ENCODE measurements around the gene FAM111B. TPM values are rescaled to one million over a fixed set of nuclear protein-coding genes. Genes with fewer than 3 reads are reported as not detected.
"Not testable (repeated sequence)": the region's sequence is repeated elsewhere in the genome, so short reads cannot be mapped to it uniquely, and the experiment has no call there.

FAM111B gene
- total RNA-seq, 1 donor from 2014 or later, result 54.9 TPM

DNA sequence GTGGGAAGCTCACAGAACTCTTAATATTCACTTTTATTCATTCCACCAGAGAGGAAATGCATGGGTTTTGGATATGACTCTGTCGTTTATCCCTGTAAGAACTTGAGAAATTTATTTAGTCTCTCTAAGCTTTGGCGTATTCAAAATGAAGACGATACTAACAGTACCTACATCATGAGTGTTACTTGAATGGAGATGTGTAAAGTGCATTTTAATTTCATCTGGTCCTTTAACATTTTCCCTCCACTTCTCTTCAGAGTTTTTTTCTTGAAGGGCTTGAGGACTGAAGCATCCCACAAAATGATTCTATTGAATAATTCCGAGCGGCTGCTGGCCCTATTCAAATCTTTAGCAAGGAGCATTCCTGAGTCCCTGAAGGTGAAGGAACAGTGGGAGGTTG lies 21.0 kb upstream of the FAM111B start, which contains the start of gene GLYATL1B:
TSS of gene GLYATL1B (plus strand) at position 301 of the 400 bp plus-strand sequence. CDS start at position 301, 0 bp downstream.
- H3K4me1 Mint-ChIP-seq (ENCODE audit: low read depth); intact Hi-C loops (cut with micrococcal nuclease); H3K9me3 Mint-ChIP-seq; H3K4me3 Mint-ChIP-seq; H3K36me3 Mint-ChIP-seq (ENCODE audit: low read depth); H3K27ac Mint-ChIP-seq; DNase-seq (ENCODE audit: low spot score): not testable (repeated sequence)
- peaks cover 19% of the 10 kb centered on the region for H3K27me3 Mint-ChIP-seq (ENCODE audit: insufficient read depth)

DNA sequence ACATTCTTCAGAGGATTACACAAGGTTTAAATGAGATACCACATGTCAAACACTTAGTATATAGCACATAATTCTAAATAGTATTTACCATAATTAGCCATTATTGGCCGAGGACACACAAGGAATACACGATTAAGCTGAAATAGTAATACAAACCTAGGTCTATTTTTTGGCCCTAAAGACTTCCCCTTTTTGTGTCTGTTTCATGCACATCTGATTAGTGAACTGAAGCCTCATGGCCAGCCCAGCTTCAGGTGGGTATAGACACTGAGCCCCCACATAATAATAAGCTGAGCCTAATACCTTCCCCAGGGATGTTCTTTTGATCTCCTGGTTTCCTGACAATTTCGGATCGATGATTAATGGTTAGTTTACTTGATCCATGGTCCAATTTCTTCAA lies 18.9 kb upstream of the FAM111B start:
- Mint-ChIP-seq H3K27me3 (ENCODE audit: insufficient read depth) (peaks cover 20% of the 10 kb centered on the region), H3K9me3 (no peaks in the 10 kb centered on the region), H3K36me3 (ENCODE audit: low read depth) (no peaks in the 10 kb centered on the region), H3K27ac (no peak overlapping the region), H3K4me1 (ENCODE audit: low read depth) (no peaks in the 10 kb centered on the region), H3K4me3 (no peak overlapping the region)
- no peak for DNase-seq (ENCODE audit: low spot score)
- intact Hi-C loops (cut with micrococcal nuclease), result no loop called here

DNA sequence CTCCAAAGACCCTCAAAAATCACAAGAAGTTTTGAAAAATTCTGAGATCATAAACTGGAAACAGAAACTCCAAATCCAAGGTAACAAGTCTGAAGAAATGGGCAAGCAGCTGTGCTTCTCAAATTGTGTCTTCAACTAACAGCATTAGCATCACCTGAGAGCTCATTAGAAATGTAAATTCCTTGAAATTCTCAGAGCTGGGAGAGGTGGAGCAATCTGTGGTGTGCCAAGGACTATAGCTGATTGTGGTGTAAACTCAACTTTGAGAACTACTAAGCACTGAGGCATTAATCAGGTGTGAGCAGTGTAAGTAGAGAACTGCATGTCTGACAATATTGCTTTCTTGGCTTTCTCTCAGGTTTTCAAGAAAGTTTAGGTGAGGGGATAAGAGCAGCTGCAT lies 13.5 kb upstream of the FAM111B start:
- H3K4me1 Mint-ChIP-seq (ENCODE audit: low read depth); H3K9me3 Mint-ChIP-seq; intact Hi-C loops (cut with micrococcal nuclease); H3K36me3 Mint-ChIP-seq (ENCODE audit: low read depth); H3K4me3 Mint-ChIP-seq; H3K27ac Mint-ChIP-seq; DNase-seq (ENCODE audit: low spot score): not testable (repeated sequence)
- peaks cover 25% of the 10 kb centered on the region for H3K27me3 Mint-ChIP-seq (ENCODE audit: insufficient read depth)

DNA sequence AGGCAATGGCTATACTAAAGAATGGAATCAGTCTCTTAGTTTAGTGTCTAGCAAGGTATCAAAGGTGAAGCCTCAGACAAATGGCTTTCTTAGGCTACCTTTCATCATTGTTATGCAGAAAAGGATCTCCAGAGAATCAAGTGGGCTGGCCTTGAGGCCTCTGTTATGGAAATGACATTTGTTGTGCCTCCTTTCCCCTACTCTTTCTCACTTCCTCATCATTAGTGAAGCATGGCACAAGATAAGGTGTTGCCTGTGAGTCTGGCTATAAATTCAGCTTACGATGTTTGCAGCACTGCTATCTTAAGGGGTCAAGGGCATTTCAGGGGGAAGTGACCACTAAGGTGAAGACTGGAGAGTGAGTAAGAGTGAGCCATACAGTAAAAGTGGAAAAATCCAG lies 11.8 kb upstream of the FAM111B start:
- H3K36me3 Mint-ChIP-seq (ENCODE audit: low read depth); H3K27ac Mint-ChIP-seq; H3K9me3 Mint-ChIP-seq; DNase-seq (ENCODE audit: low spot score); intact Hi-C loops (cut with micrococcal nuclease); H3K4me3 Mint-ChIP-seq: not testable (repeated sequence)
- Mint-ChIP-seq H3K27me3 (ENCODE audit: insufficient read depth) (peaks cover 30% of the 10 kb centered on the region), H3K4me1 (ENCODE audit: low read depth) (peaks cover 10% of the 10 kb centered on the region)

DNA sequence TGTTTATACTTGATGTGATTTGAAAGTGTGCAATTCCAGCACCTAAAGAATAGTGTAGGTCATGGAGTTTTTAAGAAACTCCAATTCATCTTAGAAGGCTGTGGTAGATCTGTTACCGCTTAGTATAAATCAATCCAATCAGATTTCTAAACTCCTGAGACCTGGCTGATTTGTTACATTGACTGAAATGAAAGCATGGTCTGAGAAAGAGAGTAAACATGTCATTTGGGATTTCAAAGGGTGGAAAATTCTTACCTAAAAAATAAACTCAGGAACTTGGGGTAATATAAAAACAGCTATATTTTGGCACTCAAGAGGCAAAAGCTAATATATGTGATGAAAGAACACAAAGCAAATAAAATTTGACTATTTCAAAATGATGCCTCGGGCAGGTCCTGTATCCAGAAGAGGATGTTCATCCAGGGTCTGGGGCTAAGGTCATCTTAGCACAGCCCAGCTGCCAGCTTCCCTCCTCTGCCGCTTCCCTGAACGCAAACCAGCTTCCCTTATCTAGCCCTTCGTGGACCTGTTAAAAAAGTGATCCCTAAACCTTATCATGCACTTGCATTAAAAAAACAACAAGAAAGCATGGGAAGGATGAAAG lies 11.0 kb upstream of the FAM111B start:
- DNase-seq (ENCODE audit: low spot score); H3K9me3 Mint-ChIP-seq; H3K27ac Mint-ChIP-seq; H3K4me3 Mint-ChIP-seq; H3K36me3 Mint-ChIP-seq (ENCODE audit: low read depth); intact Hi-C loops (cut with micrococcal nuclease): not testable (repeated sequence)
- Mint-ChIP-seq H3K27me3 (ENCODE audit: insufficient read depth) (peaks cover 29% of the 10 kb centered on the region), H3K4me1 (ENCODE audit: low read depth) (peaks cover 10% of the 10 kb centered on the region)

DNA sequence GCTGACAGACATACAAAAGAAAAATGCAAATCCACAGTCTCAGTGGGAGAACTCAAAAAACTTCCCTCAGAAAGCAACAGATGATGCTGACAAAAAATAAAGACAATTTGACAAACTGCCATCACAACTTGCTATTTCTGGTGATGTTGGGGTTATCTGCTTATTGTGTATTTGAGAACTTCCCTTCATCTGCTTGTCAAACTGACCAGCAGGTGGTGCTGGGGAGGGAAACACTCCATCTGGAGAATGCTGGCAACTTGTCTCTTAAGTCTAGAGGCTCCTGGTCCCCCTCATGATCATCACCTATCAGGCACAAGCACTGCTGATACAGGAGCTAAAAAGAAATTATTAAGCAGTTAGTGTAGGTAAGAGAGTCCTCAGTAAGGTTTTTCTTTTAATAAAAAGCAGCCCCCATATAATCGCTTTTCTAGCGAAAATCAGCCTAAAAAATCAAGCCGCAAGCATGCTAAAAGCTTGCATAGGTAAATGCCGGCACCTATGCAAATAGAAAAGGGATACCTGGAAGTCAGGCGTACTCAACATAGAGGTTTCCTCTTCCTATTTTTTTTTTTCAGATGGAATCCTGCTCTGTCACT lies 9.8 kb upstream of the FAM111B start:
- H3K9me3 Mint-ChIP-seq, result no peaks in the 10 kb centered on the region
- H3K27me3 Mint-ChIP-seq (ENCODE audit: insufficient read depth), result peaks cover 29% of the 10 kb centered on the region
- no peak overlapping the region for H3K27ac Mint-ChIP-seq
- intact Hi-C loops (cut with micrococcal nuclease), result loop anchor here (1.0 kb wide), 3 partner anchors 39 to 187 kb away; no protein-coding TSS in a partner anchor
- no peaks in the 10 kb centered on the region for H3K36me3 Mint-ChIP-seq (ENCODE audit: low read depth)
- H3K4me3 Mint-ChIP-seq, result no peak overlapping the region
- H3K4me1 Mint-ChIP-seq (ENCODE audit: low read depth), result peaks cover 18% of the 10 kb centered on the region
- peak; percentile 52 for DNase-seq (ENCODE audit: low spot score)

DNA sequence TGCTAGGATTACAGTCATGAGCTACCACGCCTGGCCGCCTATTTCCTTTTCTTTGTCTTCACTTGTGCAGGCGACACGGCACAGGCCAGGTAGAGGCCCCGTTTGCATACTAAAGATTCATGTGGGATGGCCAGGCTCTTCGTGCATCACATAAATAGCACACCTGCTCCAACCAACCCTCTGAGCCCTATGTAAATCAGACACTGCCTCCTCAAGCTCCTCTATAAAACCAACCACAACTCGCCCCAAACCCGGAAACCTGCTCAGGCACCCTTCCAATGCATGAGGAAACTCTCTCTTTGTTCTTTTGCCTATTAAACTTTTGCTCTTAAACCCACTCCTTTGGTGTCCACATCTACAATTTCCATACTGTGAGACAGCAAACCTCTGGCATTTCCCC lies 9.1 kb upstream of the FAM111B start:
- not testable (repeated sequence) for H3K36me3 Mint-ChIP-seq (ENCODE audit: low read depth); DNase-seq (ENCODE audit: low spot score); H3K27ac Mint-ChIP-seq; H3K9me3 Mint-ChIP-seq; H3K4me3 Mint-ChIP-seq
- peaks cover 22% of the 10 kb centered on the region for H3K4me1 Mint-ChIP-seq (ENCODE audit: low read depth)
- intact Hi-C loops (cut with micrococcal nuclease), result loop anchor here (1.0 kb wide), 3 partner anchors 38 to 186 kb away; no protein-coding TSS in a partner anchor
- H3K27me3 Mint-ChIP-seq (ENCODE audit: insufficient read depth), result peaks cover 24% of the 10 kb centered on the region

DNA sequence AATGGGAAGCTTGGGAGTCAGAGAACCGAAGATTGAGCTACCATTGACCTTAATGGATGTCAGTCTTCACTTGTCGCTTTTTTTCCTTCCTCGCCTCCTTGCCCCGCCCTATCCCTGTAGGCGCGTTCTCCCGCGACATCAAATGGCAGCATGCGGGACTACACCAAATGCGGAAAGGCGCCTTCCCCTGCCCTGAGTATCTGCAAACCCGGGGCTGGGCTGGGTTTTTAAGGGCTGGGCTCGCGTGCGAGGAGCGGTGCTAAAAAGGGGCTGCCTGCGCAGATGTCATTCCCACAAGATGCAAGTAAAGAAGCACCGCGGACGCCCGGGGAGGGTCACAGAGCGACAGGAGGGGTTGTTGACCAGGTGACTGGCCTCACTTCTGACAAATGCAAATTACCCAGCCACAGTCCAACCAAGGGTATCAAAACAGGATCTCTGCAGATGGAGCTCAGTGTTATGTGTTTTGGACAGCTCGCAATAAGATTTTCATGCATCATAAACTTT lies 4.7 kb upstream of the FAM111B start:
- peak overlapping the region; percentile 77 for H3K4me3 Mint-ChIP-seq
- intact Hi-C loops (cut with micrococcal nuclease), result loop anchor here (1.0 to 10.0 kb wide), 2 partner anchors 34 to 452 kb away; no protein-coding TSS in a partner anchor
- no peak overlapping the region for H3K27ac Mint-ChIP-seq
- peaks cover 15% of the 10 kb centered on the region for H3K27me3 Mint-ChIP-seq (ENCODE audit: insufficient read depth)
- no peaks in the 10 kb centered on the region for H3K36me3 Mint-ChIP-seq (ENCODE audit: low read depth)
- peak; percentile 60 for DNase-seq (ENCODE audit: low spot score)
- no peaks in the 10 kb centered on the region for H3K9me3 Mint-ChIP-seq
- H3K4me1 Mint-ChIP-seq (ENCODE audit: low read depth), result peaks cover 50% of the 10 kb centered on the region

DNA sequence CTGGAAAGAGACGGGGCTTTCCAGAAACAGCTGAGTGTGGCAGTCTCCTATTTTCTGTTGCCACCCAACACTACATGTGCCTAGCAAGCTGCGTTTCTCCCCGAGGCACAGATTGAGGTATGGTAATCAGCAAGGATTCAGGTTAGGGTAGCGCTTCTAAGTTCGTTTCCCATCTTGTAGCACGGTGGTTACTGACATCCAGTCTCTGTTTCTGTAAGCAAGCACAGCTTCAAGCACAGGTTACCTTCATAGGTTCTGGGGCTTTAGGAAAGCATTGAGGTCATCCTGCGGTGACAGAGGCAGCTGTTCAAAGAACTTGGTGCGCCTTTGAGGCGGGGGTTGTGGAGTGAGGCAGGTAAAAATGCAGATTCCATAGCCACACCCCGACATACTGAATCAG lies 684 bp downstream of the FAM111B start:
- H3K27me3 Mint-ChIP-seq (ENCODE audit: insufficient read depth); H3K9me3 Mint-ChIP-seq: not testable (repeated sequence)
- Mint-ChIP-seq H3K4me1 (ENCODE audit: low read depth) (peaks cover 77% of the 10 kb centered on the region), H3K36me3 (ENCODE audit: low read depth) (peaks cover 16% of the 10 kb centered on the region), H3K4me3 (peak overlapping the region; percentile 93), H3K27ac (peak overlapping the region; percentile 82)
- peak; percentile 17 for DNase-seq (ENCODE audit: low spot score)
- intact Hi-C loops (cut with micrococcal nuclease), result loop anchor here (1.0 to 10.0 kb wide), 7 partner anchors 29 to 561 kb away; partner anchors contain the start of genes FAM111A and PATL1

DNA sequence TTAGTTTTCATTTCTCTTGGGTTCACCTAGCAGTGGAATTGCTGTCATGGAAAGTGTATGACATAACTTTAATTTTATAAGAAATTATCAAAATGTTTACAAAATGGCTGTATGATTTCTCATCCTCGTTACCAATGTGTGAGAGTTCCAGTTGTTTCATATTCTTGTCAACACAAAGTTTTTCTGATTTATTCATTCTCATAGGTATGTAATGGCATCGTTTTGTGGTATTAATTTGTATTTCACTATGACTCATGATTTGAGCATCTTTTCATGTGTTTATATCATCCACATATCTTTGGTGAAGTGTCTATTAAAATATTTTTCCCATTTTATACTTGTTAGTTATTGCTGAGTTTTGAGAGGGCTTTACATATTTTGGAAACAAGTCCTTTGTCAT lies 5.5 kb downstream of the FAM111B start:
- H3K36me3 Mint-ChIP-seq (ENCODE audit: low read depth), result peaks cover 63% of the 10 kb centered on the region
- no peak overlapping the region for H3K4me3 Mint-ChIP-seq
- peaks cover 17% of the 10 kb centered on the region for H3K9me3 Mint-ChIP-seq
- H3K4me1 Mint-ChIP-seq (ENCODE audit: low read depth), result peaks cover 55% of the 10 kb centered on the region
- no peaks in the 10 kb centered on the region for H3K27me3 Mint-ChIP-seq (ENCODE audit: insufficient read depth)
- DNase-seq (ENCODE audit: low spot score), result no peak
- intact Hi-C loops (cut with micrococcal nuclease), result no loop called here
- H3K27ac Mint-ChIP-seq, result no peak overlapping the region

DNA sequence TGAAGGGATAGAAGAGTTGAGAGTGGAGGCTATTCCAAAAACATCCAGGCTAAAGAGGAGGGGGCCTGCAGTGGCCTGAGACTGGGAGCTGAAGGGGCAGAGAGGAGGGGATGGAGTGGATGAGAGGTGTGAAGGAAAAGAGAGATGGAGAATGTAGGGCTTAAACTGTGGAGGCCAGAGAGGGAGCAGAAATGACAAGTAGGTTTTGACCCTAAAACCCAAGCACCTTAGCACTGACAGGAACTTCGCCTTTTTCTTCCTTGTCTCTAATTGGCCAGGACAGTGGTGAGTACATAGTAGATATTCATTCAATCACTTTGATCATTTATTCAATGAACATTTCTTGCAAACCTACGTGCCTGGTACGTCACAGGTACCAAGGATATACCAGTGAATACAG lies 7.3 kb downstream of the FAM111B start:
- intact Hi-C loops (cut with micrococcal nuclease), result no loop called here
- H3K36me3 Mint-ChIP-seq (ENCODE audit: low read depth), result peaks cover 73% of the 10 kb centered on the region
- peaks cover 33% of the 10 kb centered on the region for H3K9me3 Mint-ChIP-seq
- no peaks in the 10 kb centered on the region for H3K27me3 Mint-ChIP-seq (ENCODE audit: insufficient read depth)
- peaks cover 36% of the 10 kb centered on the region for H3K4me1 Mint-ChIP-seq (ENCODE audit: low read depth)
- H3K27ac Mint-ChIP-seq, result no peak overlapping the region
- H3K4me3 Mint-ChIP-seq, result no peak overlapping the region
- no peak for DNase-seq (ENCODE audit: low spot score)

DNA sequence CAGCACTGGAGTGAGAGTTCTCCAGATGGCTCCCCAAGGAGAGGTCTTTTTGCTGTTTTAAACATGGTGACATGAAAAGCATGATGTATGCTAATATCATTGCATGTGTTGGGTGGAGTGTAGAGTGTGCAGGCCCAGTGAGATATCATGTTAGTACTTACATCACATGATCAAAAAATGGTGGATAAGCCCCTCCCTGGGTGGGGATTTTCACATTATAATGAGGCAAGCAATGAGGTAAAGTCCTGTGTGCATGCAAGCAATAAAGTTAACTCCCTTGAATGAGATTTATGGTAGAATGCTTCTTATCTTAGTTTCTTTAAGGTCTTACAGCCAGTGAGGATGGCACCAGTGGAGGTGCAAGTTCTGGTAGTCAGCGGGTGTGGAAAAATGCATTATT lies 8.5 kb downstream of the FAM111B start:
- intact Hi-C loops (cut with micrococcal nuclease), result no loop called here
- Mint-ChIP-seq H3K36me3 (ENCODE audit: low read depth) (peaks cover 75% of the 10 kb centered on the region), H3K4me3 (no peak overlapping the region)

DNA sequence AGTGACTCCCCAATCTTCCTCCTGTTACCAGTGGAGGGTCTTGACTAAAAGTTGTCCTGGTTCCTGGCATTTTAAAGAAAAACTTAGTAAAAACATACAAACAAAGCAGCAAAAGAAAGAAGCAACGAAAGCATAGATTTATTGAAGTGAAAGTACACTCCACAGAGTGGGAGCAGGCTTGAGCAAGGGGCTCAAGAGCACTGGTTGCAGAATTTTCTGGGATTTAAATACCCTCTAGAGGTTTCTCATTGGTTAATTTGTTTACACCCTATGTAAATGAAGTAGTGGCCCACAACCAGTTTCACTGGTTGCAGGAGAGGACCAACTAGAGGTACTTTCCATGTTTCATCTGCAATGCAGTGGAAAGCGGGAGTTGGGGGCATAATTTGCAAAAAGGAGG lies 10.7 kb downstream of the FAM111B start:
- H3K27ac Mint-ChIP-seq, result no peak overlapping the region
- intact Hi-C loops (cut with micrococcal nuclease), result no loop called here
- peaks cover 84% of the 10 kb centered on the region for H3K36me3 Mint-ChIP-seq (ENCODE audit: low read depth)
- no peak overlapping the region for H3K4me3 Mint-ChIP-seq
- peaks cover 38% of the 10 kb centered on the region for H3K9me3 Mint-ChIP-seq
- no peaks in the 10 kb centered on the region for H3K27me3 Mint-ChIP-seq (ENCODE audit: insufficient read depth)
- peaks cover 7% of the 10 kb centered on the region for H3K4me1 Mint-ChIP-seq (ENCODE audit: low read depth)
- no peak for DNase-seq (ENCODE audit: low spot score)

More for the DNA sequence above, 8.5 kb downstream of the FAM111B start:
- H3K27me3 Mint-ChIP-seq (ENCODE audit: insufficient read depth), result no peaks in the 10 kb centered on the region
- no peak for DNase-seq (ENCODE audit: low spot score)
- H3K4me1 Mint-ChIP-seq (ENCODE audit: low read depth), result peaks cover 24% of the 10 kb centered on the region
- H3K9me3 Mint-ChIP-seq, result peaks cover 34% of the 10 kb centered on the region
- no peak overlapping the region for H3K27ac Mint-ChIP-seq

Data from activated T-helper 1 cell treated with anti-CD3 and anti-CD28 coated beads, Interleukin-12 subunit alpha, Interleukin-12 subunit beta, Interleukin-2, Interleukin-4 antibody, amounts not matched to agents 30 ng/mL and 10 ng/mL and 1 ng/mL, durations not matched to agents 14 hours and 24 hours and 36 hours (primary cell).